IMR-90 (cell line): ENCODE results near the gene DNM2. TPM values are rescaled to one million over a fixed set of nuclear protein-coding genes. Genes with fewer than 3 reads are reported as not detected.

Experiments used
- ATAC-seq: fragments of 200-7000 bp; cut with Tn5 transposase; 2 replicates; pipeline ENCODE4 v1.9.1; 2020; ENCODE audit warnings: low read depth, mild to moderate bottlenecking, moderate library complexity
- BruUV-seq: library from RNA; stranded (reverse); fragments of 400-500 nt; replicated peaks from 2 replicates; lab custom pipeline; 2021; lab: Mats Ljungman, UMichigan
- CTCF ChIA-PET: fragments of 300-600 bp; formaldehyde crosslinking; extraction: SDS; loops from one replicate; lab custom pipeline; 2021; ENCODE audit warnings: antibody characterized with exemption; lab: Yijun Ruan, JAX
- POLR2A ChIA-PET: fragments of 300-600 bp; sonication (Branson Sonifier 250); formaldehyde crosslinking; loops from one replicate; lab custom pipeline; 2022; ENCODE audit warnings: antibody characterized with exemption; ENCODE audit not compliant: unreplicated experiment; lab: Charles Lee
- DNase-seq: peaks from one replicate; pipeline ENCODE4 v3.0.0; 2013
- H2AFZ ChIP-seq: replicated peaks from 2 replicates; pipeline ENCODE3; 2013; ENCODE audit warnings: low read length, mild to moderate bottlenecking; ENCODE audit not compliant: poor library complexity
- H2AK5ac ChIP-seq: 2 replicates; pipeline ENCODE4 v1.6.1; 2013; ENCODE audit warnings: low read depth, low read length, inconsistent platforms
- H2AK9ac ChIP-seq: replicated peaks from 2 replicates; pipeline ENCODE3; 2013; ENCODE audit warnings: mild to moderate bottlenecking, low read depth, low read length, moderate library complexity; ENCODE audit not compliant: poor library complexity
- H2BK120ac ChIP-seq: 2 replicates; pipeline ENCODE4 v1.6.1; 2013; ENCODE audit warnings: low read depth, low read length, inconsistent platforms
- H2BK15ac ChIP-seq: 3 replicates; pipeline ENCODE4 v1.6.1; 2013; ENCODE audit warnings: low read depth, low read length, inconsistent platforms
- H2BK20ac ChIP-seq: 2 replicates; pipeline ENCODE4 v1.6.1; 2013; ENCODE audit warnings: low read depth, mild to moderate bottlenecking, inconsistent platforms, low read length, moderate library complexity
- H2BK5ac ChIP-seq: 2 replicates; pipeline ENCODE4 v1.6.1; 2013; ENCODE audit warnings: mild to moderate bottlenecking, low read depth, low read length, inconsistent platforms; ENCODE audit not compliant: poor library complexity, severe bottlenecking
- H3K14ac ChIP-seq: replicated peaks from 2 replicates; pipeline ENCODE4 v1.6.1; 2013; ENCODE audit warnings: low read depth, low read length, inconsistent platforms
- H3K18ac ChIP-seq: 2 replicates; pipeline ENCODE4 v1.6.1; 2013; ENCODE audit warnings: low read depth, low read length, control low read depth
- H3K23ac ChIP-seq: 2 replicates; pipeline ENCODE4 v1.6.1; 2013; ENCODE audit warnings: low read depth, low read length, inconsistent platforms
- H3K27ac ChIP-seq: 2 replicates; pipeline ENCODE4 v1.5.1; 2013; ENCODE audit warnings: mild to moderate bottlenecking, control low read depth, low read length; ENCODE audit not compliant: insufficient read depth
- H3K27me3 ChIP-seq: 2 replicates; pipeline ENCODE4 v1.6.1; 2013; ENCODE audit warnings: low read length; ENCODE audit not compliant: control insufficient read depth, insufficient read depth
- H3K36me3 ChIP-seq: 2 replicates; pipeline ENCODE4 v1.6.1; 2013; ENCODE audit warnings: low read length, mixed read lengths; ENCODE audit not compliant: control insufficient read depth, insufficient read depth
- H3K4ac ChIP-seq: 2 replicates; pipeline ENCODE4 v1.6.1; 2013; ENCODE audit warnings: low read depth, low read length, inconsistent platforms
- H3K4me1 ChIP-seq: 2 replicates; pipeline ENCODE4 v1.6.1; 2013; ENCODE audit warnings: low read length, mixed read lengths; ENCODE audit not compliant: control insufficient read depth, insufficient read depth
- H3K4me2 ChIP-seq: 2 replicates; pipeline ENCODE4 v1.6.1; 2013; ENCODE audit warnings: low read depth, mild to moderate bottlenecking, control low read depth, low read length, moderate library complexity
- H3K4me3 ChIP-seq: 2 replicates; pipeline ENCODE4 v1.5.1; 2013; ENCODE audit warnings: low read depth, mild to moderate bottlenecking, control low read depth, low read length, moderate library complexity; ENCODE audit not compliant: insufficient read depth
- H3K56ac ChIP-seq: 2 replicates; pipeline ENCODE4 v1.6.1; 2013; ENCODE audit warnings: low read length, inconsistent platforms; ENCODE audit not compliant: insufficient read depth; ENCODE audit errors: extremely low read depth
- H3K79me1 ChIP-seq, 2 experiments: 2 replicates each; pipeline ENCODE4 v1.6.1; 2013; ENCODE audit warnings: low read length in 2 of 2, inconsistent platforms in 1 of 2, low read depth in 1 of 2
- H3K9ac ChIP-seq: 2 replicates; pipeline ENCODE4 v1.6.1; 2013; ENCODE audit warnings: low read depth, low read length, control low read depth
- H3K9me1 ChIP-seq: 2 replicates; pipeline ENCODE4 v1.6.1; 2013; ENCODE audit warnings: low read length, inconsistent platforms; ENCODE audit not compliant: insufficient read depth
- H3K9me3 ChIP-seq: 2 replicates; pipeline ENCODE4 v1.6.1; 2013; ENCODE audit warnings: low read length; ENCODE audit not compliant: control insufficient read depth, insufficient read depth
- H4K20me1 ChIP-seq: 2 replicates; pipeline ENCODE4 v1.6.1; 2013; ENCODE audit warnings: low read length, inconsistent platforms; ENCODE audit not compliant: insufficient read depth
- H4K5ac ChIP-seq: 2 replicates; pipeline ENCODE4 v1.6.1; 2013; ENCODE audit warnings: mild to moderate bottlenecking, low read depth, low read length, control low read depth
- H4K8ac ChIP-seq, 2 experiments: 2 replicates each; pipeline ENCODE4 v1.6.1; 2013; ENCODE audit warnings: low read depth in 2 of 2, low read length in 2 of 2, control low read depth in 1 of 2, inconsistent platforms in 1 of 2
- H4K91ac ChIP-seq: 2 replicates; pipeline ENCODE4 v1.6.1; 2013; ENCODE audit warnings: low read depth, low read length, inconsistent platforms; ENCODE audit not compliant: insufficient read depth
- BHLHE40 ChIP-seq: fragments of 150-350 bp; IDR thresholded peaks from 2 replicates; pipeline ENCODE4 v1.6.1; 2016; ENCODE audit warnings: mild to moderate bottlenecking, low read depth, low read length
- CEBPB ChIP-seq: IDR thresholded peaks from 2 replicates; pipeline ENCODE4 v1.6.1; 2012; ENCODE audit warnings: low read depth, low read length, improper control_type of control experiment
- NFE2L2 ChIP-seq: fragments of 150-350 bp; IDR thresholded peaks from 2 replicates; pipeline ENCODE4 v1.6.1; 2016; ENCODE audit warnings: low read depth, mild to moderate bottlenecking, low read length
- POLR2A ChIP-seq: IDR thresholded peaks from 2 replicates; pipeline ENCODE4 v1.6.1; 2012; ENCODE audit warnings: mild to moderate bottlenecking, low read depth, low read length
- WGBS, 2 experiments: methylation state at CpG; one replicate each; pipeline versions ENCODE4 v1.1.5 to v1.1.7; 2013; ENCODE audit warnings: missing lambda C conversion rate in 2 of 2; ENCODE audit not compliant: insufficient read length in 1 of 2; ENCODE audit errors: extremely low coverage in 2 of 2; 5-methylcytosine and 5-hydroxymethylcytosine counted together
- dilution Hi-C: fragments of 300-500 bp; cut with HindIII; formaldehyde crosslinking; loops from one replicate; pipeline ENCODE4 v1.14.3; 2018; ENCODE audit warnings: low sequenced_read_pairs; ENCODE audit not compliant: unreplicated experiment
- in situ Hi-C: fragments of 300-500 bp; cut with MboI; formaldehyde crosslinking; loops from 3 replicates; pipeline ENCODE4 v1.14.3; 2019; ENCODE audit warnings: low sequenced_read_pairs, inconsistent platforms, mixed read lengths
- intact Hi-C: fragments of 100-400 bp; cut with micrococcal nuclease; formaldehyde crosslinking; loops from 2 replicates; pipeline ENCODE4 v1.10.0; 2022
- polyA plus RNA-seq, 3 experiments: library from polyadenylated mRNA; depleted of rRNA; stranded (reverse); fragments of >200 nt; gene quantifications; 2 replicates each; pipeline ENCODE4 v1.2.3, GENCODE V29; 2012; ENCODE audit warnings: low replicate concordance in 1 of 3
- total RNA-seq: library from RNA; depleted of rRNA; stranded (reverse); fragments of >200 nt; gene quantifications from 2 replicates; pipeline ENCODE4 v1.2.3, GENCODE V29; 2012

DNM2 gene
- total and polyA plus RNA-seq, 2 of the 4 experiments (the other 2 are of a cell fraction), result 55.6 to 74.2 TPM

DNA sequence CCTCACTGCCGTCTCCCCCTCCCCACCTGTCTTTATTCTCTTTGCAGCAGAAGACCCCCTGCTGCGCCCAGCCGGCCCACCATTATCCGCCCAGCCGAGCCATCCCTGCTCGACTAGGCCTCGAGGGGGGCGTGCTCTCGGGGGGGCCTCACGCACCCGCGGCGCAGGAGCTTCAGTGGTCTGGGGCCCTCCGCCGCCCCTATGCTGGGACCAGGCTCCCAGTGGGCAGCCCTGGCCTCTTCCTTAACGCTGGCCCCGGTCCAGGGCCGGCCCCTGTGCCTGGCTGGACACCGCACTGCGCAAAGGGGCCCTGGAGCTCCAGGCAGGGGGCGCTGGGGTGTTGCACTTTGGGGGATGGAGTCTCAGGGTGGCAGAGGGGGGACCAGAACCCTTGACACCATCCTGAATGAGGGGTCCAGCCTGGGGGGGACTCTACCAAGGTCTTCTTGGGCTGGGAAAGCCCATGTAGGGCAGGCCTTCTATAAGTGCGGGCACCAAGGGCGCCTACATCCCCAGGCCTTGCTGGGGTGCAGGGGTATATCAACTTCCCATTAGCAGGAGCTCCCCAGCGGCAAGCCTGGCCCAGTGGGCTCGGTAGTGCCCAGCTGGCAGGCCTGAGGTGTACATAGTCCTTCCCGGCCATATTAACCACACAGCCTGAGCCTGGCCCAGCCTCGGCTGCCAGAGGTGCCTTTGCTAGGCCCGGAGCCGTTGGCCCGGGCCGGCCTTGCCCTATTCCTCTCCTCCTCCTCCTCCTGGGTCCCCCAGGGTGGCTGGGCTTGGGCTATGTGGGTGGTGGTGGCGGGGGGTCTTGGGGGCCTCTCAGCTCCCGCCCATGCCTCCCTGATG lies 113.3 kb downstream of the DNM2 start:
- 92% methylated on average over 15 of the region's 33 CpGs; no CpG with 5 or more reads in 1 of the 2 experiments for WGBS, 2 experiments
- BruUV-seq, result TSS peak; percentile 84

More for the DNA sequence above, 113.3 kb downstream of the DNM2 start:
- peaks cover 4% of the 10 kb centered on the region; the same call in 1 of the 2 replicates for H3K4me1 ChIP-seq
- H2BK120ac ChIP-seq, result no peak overlapping the region
- no peak for ATAC-seq
- peaks cover 52% of the 10 kb centered on the region for H3K36me3 ChIP-seq
- no peak for TF ChIP-seq POLR2A
- TF ChIP-seq CEBPB, result no peak
- TF ChIP-seq NFE2L2, result no peak
- TF ChIP-seq BHLHE40, result no peak
- H3K4me2 ChIP-seq, result no peak overlapping the region
- no peak overlapping the region for H3K23ac ChIP-seq
- no peak overlapping the region for H4K5ac ChIP-seq
- no peak overlapping the region for H2AK5ac ChIP-seq
- no peak overlapping the region for H2AFZ ChIP-seq
- no peaks in the 10 kb centered on the region; the same call in 1 of the 2 replicates for H4K20me1 ChIP-seq
- POLR2A ChIA-PET, result no interaction called here
- peaks cover 7% of the 10 kb centered on the region; the same call in 1 of the 2 replicates for H3K9me1 ChIP-seq
- no peaks in the 10 kb centered on the region for H3K27me3 ChIP-seq
- dilution Hi-C loops (no loop called here), intact Hi-C loops (no loop called here), in situ Hi-C loops (no loop called here)
- no peak overlapping the region for H3K9ac ChIP-seq
- H3K56ac ChIP-seq, result no peak overlapping the region
- no peak overlapping the region for H3K4me3 ChIP-seq
- no peak overlapping the region for H4K91ac ChIP-seq
- H3K18ac ChIP-seq, result no peak overlapping the region
- H3K79me1 ChIP-seq, result peaks cover 6 to 9% of the 10 kb centered on the region in 2 experiments; a peak in 3 of 4 replicates
- DNase-seq, result no peak
- H2BK20ac ChIP-seq, result no peak overlapping the region
- no peak overlapping the region for H2BK5ac ChIP-seq
- no peak overlapping the region for H3K27ac ChIP-seq
- no peak overlapping the region for H4K8ac ChIP-seq
- H3K9me3 ChIP-seq, result no peaks in the 10 kb centered on the region
- H3K4ac ChIP-seq, result no peak overlapping the region
- no peak overlapping the region for H2BK15ac ChIP-seq
- CTCF ChIA-PET, result no interaction called here
- no peak overlapping the region for H2AK9ac ChIP-seq
- H3K14ac ChIP-seq, result no peak overlapping the region
